ENCODE data around the gene SHISAL2A.

Gene SHISAL2A

DNA sequence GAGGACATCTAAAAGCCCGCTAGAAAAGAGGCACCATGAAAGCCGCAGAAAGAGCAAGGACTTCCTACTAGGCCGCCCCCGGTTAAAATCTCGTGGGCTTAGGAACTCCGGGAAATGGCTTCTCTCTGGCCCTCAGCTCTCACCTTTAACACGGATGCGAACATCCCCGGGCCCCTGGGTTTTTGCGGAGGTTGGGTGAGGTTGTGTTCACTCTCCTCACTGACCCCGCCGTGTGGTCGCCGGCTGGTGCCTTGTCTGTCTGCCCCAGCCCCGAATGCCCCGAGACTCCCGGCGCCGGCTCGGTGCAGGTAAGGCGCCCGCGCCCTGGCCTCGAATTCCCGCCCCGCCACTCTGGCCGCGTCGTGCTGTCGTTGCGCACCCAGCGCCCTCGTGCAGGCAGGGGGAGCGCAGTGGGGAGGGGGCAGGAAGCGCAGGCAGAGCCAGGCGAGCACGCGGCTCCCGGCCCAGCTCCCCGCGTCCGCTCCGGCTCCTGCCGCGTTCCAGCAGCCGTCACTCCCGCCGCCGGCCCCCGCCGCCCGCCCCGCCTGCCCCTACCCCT, at the start of gene SHISAL2A:
Gene SHISAL2A (plus strand): TSS at position 437 of the 559 bp plus-strand sequence. CDS start 326 bp downstream, outside the sequence.
- DNase-seq, result peak in 3 of 14 donors; percentile 8 to 27 (median 26)

DNA sequence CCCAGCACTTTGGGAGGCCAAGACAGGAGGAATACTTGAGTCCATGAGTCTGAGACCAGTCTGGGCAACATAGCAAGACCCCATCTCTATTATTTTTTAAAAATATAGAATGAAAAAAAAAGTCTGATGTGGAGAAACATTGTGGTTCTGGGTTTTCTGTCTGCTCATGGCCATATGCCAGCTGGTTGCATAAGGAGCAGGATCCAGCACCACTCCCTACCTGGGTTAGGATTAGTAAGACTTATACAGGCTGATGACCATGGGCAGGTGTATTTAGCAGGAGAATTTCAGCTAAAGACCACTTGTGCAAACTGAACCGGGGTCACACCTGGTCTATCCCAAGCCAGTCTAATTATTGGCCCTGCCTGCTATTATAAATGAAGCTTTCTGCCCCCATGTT, 47.5 kb upstream of the SHISAL2A start:
- DNase-seq, result no peak

DNA sequence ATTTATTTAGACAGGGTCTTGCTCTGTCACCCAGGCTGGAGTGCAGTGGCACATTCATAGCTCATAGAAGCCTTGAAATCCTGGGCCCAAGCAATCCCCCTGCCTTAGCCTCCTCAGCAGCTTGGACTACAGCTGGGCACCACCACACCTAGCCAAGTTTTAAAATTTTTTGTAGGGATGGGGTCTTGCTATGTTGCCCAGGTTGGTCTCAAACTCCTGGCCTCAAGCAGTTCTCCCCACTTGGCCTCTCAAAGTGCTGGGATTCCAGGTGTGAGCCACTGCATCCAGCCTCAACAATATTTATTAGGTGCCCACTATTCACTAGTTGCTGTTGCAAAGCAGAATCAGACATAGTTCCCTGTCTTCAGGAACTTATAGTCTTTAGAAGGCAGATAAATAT, 44.9 kb upstream of the SHISAL2A start:
- no peak for DNase-seq

DNA sequence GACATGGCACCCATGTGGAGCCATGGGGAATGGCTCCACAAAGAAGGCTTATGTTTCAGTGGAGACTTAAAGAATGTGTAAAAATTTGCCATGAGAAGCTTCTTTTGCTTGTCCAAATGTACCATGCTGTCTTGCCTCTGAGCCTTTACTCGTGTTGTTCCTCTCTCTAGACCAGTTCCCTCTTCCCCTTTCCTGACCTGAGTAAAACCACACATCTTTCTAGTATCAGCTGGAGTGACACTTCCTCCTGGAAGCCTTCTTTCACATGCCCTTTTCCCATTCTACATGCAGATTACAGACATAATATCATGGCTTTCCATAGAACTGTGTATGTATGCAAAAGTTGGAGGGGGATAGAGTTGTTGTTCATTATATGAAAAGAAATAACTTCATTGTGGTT, 44.4 kb upstream of the SHISAL2A start:
- DNase-seq, result no peak

DNA sequence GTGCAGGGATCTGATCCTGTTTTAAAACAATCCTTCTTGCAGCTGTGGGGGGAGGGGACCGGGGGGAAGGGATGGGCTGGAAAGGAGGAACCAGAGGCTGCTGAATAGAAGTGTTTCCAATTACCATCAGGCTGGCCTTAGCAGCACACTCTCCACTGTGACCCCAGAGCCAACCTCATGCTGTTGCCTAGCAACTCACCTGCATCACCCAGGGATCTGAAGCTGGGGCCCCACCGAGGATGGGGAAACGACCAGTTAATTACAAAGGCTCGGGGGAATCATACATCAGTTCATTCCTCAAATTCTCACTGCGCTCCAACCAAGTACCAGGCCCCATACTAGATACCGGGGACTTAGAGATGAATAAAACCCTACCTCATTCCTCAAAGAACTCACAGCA, 42.7 kb upstream of the SHISAL2A start:
- DNase-seq, result no peak

DNA sequence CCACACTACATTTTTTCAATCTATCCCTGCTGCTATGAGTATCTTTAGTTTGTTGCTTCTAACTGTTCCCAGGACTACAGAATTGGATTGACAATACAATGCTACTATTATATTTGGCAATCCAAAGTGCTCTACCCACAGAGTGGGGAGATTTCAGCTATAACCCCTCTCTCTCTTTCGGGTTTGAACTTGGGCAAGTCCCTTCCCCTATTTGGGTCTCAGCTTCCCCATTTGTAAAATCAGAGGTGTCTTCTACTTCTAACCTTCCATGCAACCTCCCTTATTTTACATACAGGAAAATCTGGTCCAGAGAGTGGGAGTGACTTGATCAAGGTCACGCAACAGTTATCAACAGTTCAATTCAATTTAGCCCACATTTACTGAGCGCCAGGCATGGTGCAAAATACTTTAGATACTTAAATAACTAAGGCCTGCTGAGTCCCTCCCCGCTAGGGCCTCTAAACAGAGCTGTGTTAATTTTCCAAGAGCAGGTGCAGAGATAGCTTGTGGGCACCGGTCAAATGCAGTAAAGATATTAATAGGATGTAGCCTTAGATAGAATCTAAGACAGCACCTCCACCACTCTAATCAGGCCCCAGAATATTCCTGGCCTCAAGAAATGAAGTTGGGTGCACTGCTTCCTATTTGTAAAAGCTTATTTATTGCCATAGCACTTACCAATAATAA, 40.2 kb upstream of the SHISAL2A start:
- DNase-seq, result no peak

DNA sequence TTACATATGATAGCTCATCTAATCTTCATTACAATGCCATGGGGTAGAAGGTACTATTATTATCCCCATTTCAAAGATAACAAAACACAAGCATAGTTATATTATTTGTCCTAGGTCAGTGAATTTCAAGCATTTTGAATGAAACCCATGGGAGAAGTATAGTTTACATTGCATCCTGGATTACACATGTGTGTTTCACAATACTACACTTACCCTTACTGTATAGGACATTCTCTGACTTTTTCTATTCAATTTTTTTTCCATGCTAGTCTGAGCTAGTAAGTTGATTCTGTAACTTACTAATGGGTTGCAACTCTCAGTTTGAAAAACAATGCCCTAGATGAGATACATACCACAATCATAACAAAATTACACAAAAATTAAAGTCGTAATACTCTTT, 39.5 kb upstream of the SHISAL2A start:
- DNase-seq, result no peak

DNA sequence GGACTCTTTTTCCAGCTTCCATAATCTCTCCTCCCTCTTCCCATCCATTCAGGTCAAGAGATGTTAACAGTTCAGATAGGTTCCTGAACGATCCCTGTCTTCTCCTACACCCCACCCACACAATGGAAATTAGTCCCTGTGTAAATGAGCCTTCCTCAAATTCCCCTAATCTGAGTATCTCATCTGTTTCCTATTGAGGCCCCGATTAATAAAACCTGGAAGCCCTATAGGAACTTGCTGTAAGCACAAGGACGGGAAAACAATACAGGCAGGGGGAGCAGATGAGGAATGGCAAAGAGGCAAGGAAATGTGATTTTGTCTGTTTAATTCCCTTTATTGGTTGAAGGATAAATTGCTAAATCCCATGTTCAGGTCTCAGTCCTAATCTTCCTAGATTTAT, 37.9 kb upstream of the SHISAL2A start:
- no peak for DNase-seq

DNA sequence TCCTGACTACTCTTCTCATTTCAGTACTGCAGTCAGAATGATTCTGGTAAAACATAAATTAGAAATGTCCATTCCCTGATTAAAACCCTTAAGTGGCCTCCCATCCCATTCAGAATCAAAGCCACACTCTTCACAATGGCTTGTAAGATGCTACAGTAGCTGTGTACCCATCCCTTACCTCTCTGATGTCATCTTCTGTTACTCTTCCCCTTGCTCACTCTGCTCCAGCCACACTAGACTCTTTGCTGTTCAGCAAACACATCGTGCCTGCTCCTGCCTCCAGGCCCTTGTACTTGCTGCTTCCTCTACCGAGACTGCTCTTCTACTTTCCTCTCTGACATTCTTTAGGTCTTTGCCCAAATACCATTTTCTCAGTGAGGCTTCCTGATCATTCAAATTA, 35.1 kb upstream of the SHISAL2A start:
- no peak for DNase-seq

DNA sequence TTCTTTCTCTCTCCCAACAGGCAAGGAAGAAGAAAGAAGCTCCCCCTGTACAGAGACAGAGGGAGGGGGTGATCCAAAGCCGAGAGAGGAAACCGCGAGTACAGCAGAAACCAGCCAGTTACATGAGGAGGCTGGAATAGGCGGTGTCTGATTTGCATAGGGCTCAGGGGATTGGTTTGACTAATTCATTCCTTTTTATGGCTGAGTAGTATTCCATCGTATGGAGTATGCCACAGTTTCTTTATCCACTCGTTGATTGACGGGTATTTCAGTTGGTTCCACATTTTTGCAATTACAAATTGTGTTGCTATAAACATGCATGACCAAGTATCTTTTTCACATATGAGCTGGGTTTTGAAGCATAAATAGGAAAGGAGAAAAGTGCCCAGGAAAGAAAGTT, 34.2 kb upstream of the SHISAL2A start:
- no peak for DNase-seq

DNA sequence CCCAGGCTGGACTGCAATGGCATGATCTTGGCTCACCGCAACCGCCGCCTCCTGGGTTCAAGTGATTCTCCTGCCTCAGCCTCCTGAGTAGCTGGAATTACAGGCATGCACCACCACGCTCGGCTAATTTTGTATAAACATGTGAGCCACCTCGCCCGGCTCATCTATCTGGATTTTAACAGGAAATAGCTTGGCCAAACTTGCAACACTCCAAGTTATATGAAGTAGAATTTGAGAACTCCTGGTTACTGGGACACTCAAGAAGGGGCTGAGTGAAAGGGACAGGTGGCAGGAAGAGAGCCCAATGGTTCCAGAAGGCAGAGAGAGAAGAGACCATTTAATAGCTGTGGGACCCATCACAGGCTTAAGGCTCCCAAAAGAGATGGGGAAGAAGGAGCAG, 33.7 kb upstream of the SHISAL2A start:
- DNase-seq, result no peak

DNA sequence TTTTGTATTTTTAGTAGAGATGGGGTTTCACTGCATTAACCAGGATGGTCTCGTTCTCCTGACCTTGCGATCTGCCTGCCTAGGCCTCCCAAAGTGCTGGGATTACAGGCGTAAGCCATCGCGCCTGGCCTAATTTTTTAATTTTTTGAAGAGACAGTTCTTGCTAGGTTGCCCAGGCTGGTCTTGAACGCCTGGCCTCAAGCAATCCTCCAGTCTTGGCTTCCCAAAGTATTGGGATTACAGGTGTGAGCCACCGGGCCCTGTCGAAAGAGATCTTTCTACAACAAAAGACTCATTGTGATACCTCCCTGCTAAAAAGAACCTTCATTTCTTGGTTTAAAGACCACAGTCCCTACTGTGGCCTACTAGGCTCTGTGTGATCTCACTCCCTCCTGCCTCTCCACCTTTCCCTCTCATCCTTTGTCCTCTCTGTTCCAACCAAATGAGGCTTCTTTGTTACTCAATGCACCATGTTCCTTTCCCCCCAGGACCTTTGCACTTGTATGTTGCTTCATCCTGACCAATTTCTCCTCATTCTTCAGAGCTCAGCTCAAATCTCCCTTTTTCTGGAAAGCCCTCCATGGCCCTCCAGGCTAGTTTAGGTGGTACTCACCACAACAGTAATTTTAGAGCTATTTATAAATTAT, 32.3 kb upstream of the SHISAL2A start:
- no peak for DNase-seq

DNA sequence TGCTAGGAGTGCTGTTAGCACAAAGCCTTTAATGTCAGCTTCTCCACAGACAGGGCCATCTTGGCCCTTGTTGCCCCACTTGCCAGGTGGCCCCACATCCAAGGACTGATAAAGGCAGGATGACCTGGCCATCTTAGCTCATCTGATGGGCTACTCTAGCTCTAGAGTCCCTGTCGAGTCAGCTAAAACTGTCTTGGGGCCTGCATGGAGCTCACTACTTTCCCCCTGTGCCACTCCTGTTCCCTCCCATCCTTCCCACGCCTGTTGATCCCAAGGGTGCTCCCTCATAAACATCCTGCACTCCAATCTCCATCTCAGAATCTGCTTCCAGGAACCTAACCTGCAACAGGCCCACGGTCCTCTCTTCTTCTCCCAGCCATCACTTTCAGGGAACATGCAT, 31.4 kb upstream of the SHISAL2A start:
- DNase-seq, result no peak

DNA sequence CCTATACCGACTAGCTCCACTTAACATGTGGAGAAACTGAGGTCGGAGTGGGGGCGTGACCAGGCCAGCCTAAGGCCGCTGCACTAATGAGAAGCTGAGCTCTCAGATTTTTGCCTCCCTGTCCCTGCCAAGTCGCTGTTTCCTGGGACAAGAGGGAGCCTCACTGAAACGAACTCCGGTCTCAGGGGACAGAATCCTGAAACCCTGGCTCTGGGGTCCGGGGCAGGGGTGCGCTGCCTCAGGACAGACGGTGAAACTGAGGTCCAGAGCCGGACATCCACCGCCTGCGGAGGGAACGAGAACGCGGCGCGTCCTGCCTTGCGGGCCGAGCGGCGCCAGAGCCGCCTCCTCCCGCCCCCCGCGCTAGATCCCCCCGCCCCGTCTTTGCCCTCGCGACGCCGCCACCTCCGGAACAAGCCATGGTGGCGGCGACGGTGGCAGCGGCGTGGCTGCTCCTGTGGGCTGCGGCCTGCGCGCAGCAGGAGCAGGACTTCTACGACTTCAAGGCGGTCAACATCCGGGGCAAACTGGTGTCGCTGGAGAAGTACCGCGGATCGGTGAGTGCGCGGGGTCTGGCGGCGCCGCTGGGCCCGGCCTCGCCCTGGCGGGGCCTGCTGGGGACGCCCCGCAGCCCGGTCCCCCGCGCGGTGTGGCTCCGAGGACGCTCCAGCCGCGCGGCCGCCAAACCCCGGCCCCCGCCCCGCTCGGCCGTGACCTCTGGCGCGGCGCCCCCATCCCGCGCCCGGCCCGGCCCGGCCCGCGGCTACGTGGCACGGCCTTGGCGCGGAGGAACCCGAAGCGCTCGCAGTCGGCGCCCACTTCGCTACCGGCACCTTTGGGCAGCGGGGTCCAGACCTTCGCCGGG, 30.7 kb upstream of the SHISAL2A start, which contains the start of gene GPX7:
Gene GPX7 (plus strand): TSS at position 381 of the 865 bp plus-strand sequence. CDS start 39 bp downstream, at position 420.
- DNase-seq, result peak in 9 of 14 donors; percentile 22 to 70 (median 38)

DNA sequence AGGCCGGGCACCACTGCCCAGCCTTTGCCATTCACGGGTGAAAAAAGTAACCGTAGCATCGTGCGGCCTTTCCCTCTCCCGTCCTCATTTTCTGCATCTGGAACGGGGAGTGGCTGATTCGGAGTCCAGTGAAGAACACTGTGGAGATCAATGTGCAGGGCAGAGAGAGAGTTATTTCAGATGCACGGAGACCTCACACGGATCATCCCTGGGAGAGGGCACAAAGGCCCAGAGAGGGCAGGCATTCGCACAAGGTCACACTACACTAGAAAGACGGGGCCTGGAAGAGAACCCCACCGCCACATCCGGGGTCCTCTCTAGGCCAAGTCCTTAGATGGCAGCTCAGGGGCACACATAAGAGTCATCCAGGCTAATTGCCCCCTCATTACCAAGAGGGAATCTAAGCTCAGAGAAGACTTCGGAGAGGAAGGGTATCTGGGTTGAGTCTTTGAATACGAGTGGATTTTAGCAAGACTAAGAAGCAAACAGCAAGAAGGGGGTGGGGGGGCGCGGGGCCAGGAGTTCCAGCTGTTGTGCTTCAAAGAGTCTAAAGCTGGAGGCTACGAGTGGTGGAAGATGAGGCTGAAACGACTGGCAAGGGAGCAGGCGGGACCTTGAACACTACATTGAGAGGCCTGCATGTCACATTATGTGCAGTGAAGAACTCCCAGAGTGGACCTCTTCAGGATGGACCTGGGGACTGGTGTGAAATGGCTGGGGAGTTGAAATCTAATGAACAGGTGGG, 29.9 kb upstream of the SHISAL2A start:
- DNase-seq, result peak in 4 of 14 donors; percentile 14 to 37 (median 20)

DNA sequence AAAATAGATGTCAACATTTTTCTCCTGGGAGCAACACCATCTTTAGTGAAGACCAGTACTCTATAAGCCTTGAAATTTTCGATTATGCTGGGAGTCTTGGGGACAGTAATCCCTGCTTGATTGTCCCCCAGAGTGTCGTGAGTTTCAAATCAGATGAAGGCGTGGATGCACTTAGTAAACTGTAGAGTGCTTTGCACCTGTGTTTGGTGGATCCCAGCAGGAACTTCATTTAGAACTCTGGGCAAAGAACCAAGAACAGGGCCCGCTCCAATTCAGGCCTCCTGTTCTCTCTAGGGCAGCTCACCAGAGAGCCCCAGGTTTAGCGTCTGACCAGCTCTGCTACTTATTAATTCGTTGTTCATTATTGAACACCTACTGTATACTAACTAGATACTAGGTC, 29.3 kb upstream of the SHISAL2A start:
- DNase-seq, result peak in 1 of 14 donors; percentile 42

DNA sequence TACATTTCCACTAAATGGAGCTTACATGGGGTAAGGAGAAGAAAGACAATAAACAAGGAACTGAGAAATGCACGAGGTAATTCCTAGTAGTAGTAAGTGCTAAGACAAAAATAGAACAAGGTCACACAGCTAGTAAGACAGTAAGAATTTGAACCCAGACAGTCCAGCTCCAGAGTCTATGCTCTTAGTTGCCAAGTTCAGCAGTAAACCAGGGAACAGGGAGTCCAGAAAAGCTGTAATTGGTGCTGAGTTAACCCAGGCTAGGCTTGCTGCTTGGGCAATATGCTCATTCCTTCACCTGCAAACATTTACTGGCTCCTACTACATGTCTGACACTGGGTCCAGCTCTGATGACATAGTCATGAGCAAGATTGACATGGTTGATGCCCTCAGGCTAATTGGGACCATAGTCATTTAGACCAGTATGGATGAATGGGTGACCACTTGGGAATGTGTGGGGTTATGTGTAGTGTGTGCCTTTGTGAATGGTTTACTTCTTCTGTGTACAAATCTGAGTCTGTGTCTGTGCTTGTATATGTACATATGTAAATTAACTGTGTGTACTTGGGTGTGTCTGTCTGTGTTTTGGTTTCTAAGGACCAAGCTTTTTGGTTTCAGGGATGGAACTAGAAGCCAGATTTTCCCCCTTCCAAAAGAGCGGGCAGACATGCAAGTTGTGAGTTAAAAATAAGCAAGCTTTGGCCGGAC, 28.8 kb upstream of the SHISAL2A start:
- no peak for DNase-seq

DNA sequence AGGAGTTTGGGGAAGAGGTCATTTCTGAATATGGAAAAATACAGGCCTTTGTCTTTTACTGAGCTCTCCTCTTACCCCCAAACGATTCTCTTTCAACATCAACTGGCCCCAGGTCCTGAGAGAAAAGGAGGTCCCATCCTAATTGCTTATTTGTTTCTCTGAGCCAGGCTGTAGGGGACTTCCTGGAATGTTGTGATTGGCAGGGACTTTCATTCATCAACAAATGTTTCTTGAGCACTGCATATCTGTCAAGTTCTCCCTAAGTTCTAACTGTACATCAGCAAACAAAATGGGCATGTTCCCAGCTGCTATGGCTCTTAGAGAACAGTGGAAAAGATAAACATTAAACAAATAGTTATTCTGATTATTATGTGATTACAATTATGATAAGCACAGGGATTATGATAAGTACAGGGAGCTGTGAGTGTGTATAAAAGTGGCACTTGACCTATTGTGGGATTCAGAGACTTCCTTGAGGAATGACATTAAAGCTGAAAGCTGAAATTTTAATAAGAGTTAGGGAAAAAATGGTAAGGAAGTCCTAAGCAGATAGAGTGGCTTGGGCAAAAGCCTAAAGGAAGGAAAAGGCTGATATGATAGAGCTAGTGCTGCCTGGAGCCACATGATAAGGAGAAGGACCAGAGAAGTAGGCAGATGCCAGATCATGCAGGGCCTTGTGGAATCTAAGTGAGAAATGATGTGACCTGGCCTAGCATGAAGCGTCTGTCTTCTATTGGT, 19.2 kb upstream of the SHISAL2A start:
- DNase-seq, result no peak

DNA sequence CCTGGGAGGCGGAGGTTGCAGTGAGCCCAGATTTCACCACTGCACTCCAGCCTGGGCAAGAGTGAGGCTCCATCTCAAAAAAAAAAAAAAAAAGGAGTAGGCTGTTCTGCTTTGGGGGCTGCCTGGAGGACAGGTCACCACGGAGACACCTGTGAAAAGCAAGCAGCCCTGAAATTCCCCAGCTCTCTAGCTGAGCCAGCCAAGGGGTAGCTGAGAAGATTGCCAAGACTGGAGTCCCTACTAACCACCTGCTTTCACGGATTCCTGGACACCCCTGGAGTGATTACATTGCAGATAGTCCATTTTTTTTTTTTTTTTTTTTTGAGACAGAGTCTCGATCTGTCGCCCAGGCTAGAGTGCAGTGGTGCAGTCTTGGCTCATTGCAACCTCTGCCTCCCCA, 18.3 kb upstream of the SHISAL2A start:
- no peak for DNase-seq

DNA sequence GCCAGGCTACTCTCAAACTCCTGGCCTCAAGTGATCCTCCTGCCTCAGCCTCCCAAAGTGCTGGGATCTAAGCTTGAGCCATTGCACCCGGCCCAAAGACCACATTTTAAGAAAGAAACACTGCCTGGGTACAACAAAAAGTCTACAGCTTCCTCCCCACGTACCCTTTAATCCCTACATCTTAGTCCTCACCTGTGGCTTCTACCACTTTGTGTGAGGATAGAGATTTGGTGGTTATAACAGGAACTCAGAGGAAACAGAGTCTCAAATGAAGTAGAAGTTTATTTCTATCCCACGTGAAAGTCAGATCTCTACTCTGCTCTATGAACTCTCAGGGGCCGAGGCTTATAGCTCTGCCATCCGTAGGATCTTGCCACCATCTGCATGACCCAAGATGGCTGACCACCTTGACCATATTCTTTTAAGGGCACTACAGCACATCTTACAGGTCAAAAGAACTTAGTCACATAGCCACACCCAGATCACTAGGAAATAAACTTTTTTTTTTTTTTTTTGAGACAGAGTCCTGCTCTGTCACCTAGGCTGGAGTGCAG, 17.4 kb upstream of the SHISAL2A start:
- DNase-seq, result no peak

Measured in C1 segment of cervical spinal cord (tissue), 14 donors.